ENCODE measurements around the gene SBNO2. TPM values are rescaled to one million over a fixed set of nuclear protein-coding genes. Genes with fewer than 3 reads are reported as not detected.

The SBNO2 gene
- total and polyA plus RNA-seq, 2 experiments from 2014 or later, result 6.9 to 35.4 TPM

DNA sequence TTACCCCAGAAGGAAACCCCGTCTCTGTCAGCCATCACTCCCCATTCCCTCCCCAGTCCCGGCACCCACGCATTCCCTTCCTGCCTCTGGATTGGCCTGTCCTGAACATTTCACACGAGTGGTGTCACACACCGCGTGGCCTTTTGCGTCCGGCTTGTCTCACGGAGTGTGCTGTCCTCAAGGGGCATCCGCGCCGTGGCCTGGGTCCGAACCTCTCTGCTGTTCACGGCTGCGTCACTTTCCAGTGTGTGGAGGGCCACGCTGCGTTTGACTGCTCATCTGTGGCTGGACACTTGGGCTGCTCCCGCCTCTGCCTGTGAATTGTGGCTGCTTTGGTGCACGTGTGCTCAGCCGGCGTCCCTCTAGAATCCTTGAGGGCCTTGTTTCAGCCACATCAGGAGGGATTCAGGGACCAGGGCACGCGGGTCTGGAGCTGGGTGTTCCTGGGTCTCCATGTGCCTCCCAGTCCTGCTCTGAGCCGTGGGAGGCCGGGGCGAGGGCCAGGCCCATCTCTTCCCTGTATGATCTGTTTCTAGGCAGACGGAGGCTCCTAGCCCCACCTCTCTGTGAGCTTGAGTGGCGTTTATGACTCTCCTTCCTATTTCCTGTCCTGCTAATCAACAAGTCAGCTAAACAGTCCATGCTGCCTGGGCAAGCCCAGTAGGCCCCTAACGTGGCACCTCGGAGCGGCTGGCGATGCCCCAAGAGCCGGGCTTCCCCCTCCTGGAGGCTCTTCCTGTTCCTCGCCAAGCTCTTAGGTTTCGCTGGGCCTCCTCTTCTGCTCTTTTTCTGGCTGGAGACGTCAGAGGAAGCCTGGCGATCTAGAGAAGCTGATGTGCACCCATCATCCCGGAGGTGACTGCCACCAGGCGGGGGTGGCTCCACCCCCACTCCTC lies 39.6 kb upstream of the SBNO2 start:
- Histone ChIP-seq H3K79me2 (replicated peaks; ENCODE audit: insufficient read depth) (peaks cover 100% of the 10 kb centered on the region), H3K27ac (ENCODE audit: low read depth) (peak overlapping the region; percentile 84)
- H3K27ac Mint-ChIP-seq, result peak overlapping the region; percentile 81

More for the DNA sequence above, 39.6 kb upstream of the SBNO2 start:
- H3K27me3 Mint-ChIP-seq (ENCODE audit: insufficient read depth, low read depth, poor library complexity), result peaks cover 10% of the 10 kb centered on the region
- Histone ChIP-seq H4K20me1 (replicated peaks; ENCODE audit: insufficient read depth) (peaks cover 55% of the 10 kb centered on the region), H3K27me3 (ENCODE audit: insufficient read depth) (no peaks in the 10 kb centered on the region), H3K36me3 (ENCODE audit: insufficient read depth) (no peaks in the 10 kb centered on the region; the same call in 1 of the 2 replicates), H3K4me1 (ENCODE audit: insufficient read depth) (peaks cover 19% of the 10 kb centered on the region; the same call in 1 of the 2 replicates), H2AFZ (no peak overlapping the region), H3K4me2 (no peak overlapping the region), H3K9me2 (ENCODE audit: insufficient read depth) (no peaks in the 10 kb centered on the region), H3F3A (replicated peaks; ENCODE audit: low read depth) (peaks cover 14% of the 10 kb centered on the region), H3K4me3 (no peak overlapping the region)
- no peak overlapping the region for H3K4me3 Mint-ChIP-seq
- no peak for DNase-seq (ENCODE audit: low spot score)
- no peaks in the 10 kb centered on the region for H3K9me3 Mint-ChIP-seq
- H3K36me3 Mint-ChIP-seq (ENCODE audit: low read depth), result peaks cover 19% of the 10 kb centered on the region
- peaks cover 34% of the 10 kb centered on the region for H3K4me1 Mint-ChIP-seq
- no peak for TF ChIP-seq EZH2 (IDR thresholded peaks at IDR 0.05; ENCODE audit: low read depth, unreplicated experiment)
- no peak for TF ChIP-seq POLR2AphosphoS5 (IDR thresholded peaks at IDR 0.05; ENCODE audit: low read depth)
- TF ChIP-seq ZNF462 (CRISPR knock-in tag; IDR thresholded peaks at IDR 0.05), result no peak
- TF ChIP-seq CTCF (conservative IDR thresholded peaks at IDR 0.05; ENCODE audit: low read depth in 2 of 2), result no peak
- TF ChIP-seq, protein P1, sequence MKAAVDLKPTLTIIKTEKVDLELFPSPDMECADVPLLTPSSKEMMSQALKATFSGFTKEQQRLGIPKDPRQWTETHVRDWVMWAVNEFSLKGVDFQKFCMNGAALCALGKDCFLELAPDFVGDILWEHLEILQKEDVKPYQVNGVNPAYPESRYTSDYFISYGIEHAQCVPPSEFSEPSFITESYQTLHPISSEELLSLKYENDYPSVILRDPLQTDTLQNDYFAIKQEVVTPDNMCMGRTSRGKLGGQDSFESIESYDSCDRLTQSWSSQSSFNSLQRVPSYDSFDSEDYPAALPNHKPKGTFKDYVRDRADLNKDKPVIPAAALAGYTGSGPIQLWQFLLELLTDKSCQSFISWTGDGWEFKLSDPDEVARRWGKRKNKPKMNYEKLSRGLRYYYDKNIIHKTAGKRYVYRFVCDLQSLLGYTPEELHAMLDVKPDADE (IDR thresholded peaks at IDR 0.05), result no peak
- TF ChIP-seq STAT1 (IDR thresholded peaks at IDR 0.05; ENCODE audit: unreplicated experiment), result no peak
- TF ChIP-seq ZNF114 (CRISPR knock-in tag; IDR thresholded peaks at IDR 0.05), result no peak
- TF ChIP-seq ZNF331 (CRISPR knock-in tag; IDR thresholded peaks at IDR 0.05; ENCODE audit: low read depth), result no peak
- no peak for TF ChIP-seq NANOG (IDR thresholded peaks at IDR 0.05; ENCODE audit: borderline replicate concordance)
- no peak for TF ChIP-seq REST (IDR thresholded peaks at IDR 0.05; ENCODE audit: unreplicated experiment)
- TF ChIP-seq CREB1 (CRISPR knock-in tag; IDR thresholded peaks at IDR 0.05; ENCODE audit: low read depth), result no peak
- TF ChIP-seq EZH2phosphoT487 (IDR thresholded peaks at IDR 0.05; ENCODE audit: unreplicated experiment), result no peak
- no peak for TF ChIP-seq JUNB (IDR thresholded peaks at IDR 0.05; ENCODE audit: unreplicated experiment)
- no peak for ATAC-seq

All from GM23338 (cell line).